ENCODE data around the gene LRRC40. TPM values are rescaled to one million over a fixed set of nuclear protein-coding genes. Genes with fewer than 3 reads are reported as not detected.
"Not testable (repeated sequence)": the region's sequence is repeated elsewhere in the genome, so short reads cannot be mapped to it uniquely, and the experiment has no call there.

Gene LRRC40
- total and polyA plus RNA-seq, 5 donors: 8.9 to 11.3 (median 11.0) TPM

GRCh38 chr1:70221238-70222121 is 16.1 kb upstream of the LRRC40 start, which contains the start of gene SRSF11:
SRSF11 (plus strand) TSS chr1:70221380; CDS start chr1:70221637, 257 bp downstream.
- intact Hi-C loops (cut with DNase I): no loop called here
- H3K27ac ChIP-seq (ENCODE audit: low read length): peak within 1 kb of the TSS; percentile 86
- H3K4me3 ChIP-seq (ENCODE audit: low read length): peak within 1 kb of the TSS; percentile 56
- no peaks in the 10 kb centered on the region for H3K27me3 ChIP-seq (ENCODE audit: control insufficient read depth, insufficient read depth)
- peaks cover 3% of the 10 kb centered on the region for H3K4me1 ChIP-seq (ENCODE audit: control insufficient read depth, insufficient read depth, low read length)
- DNase-seq: peak; percentile 97 to 99 (median 99)
- WGBS: under 1% methylated on average over 74 of the region's 74 CpGs
- H3K9me3 ChIP-seq (ENCODE audit: control insufficient read depth, low read length): no peaks in the 10 kb centered on the region
- peak; percentile 100 for ATAC-seq

GRCh38 chr1:70220517-70221237 is 15.3 kb upstream of the LRRC40 start:
- Histone ChIP-seq H3K4me1 (ENCODE audit: control insufficient read depth, insufficient read depth, low read length) (peaks cover 3% of the 10 kb centered on the region), H3K27ac (ENCODE audit: low read length) (no peak overlapping the region), H3K9me3 (ENCODE audit: control insufficient read depth, low read length) (no peaks in the 10 kb centered on the region), H3K27me3 (ENCODE audit: control insufficient read depth, insufficient read depth) (no peaks in the 10 kb centered on the region), H3K4me3 (ENCODE audit: low read length) (peak overlapping the region; percentile 56)
- 48% methylated on average over 17 of the region's 17 CpGs for WGBS
- intact Hi-C loops (cut with DNase I): no loop called here
- ATAC-seq (no peak), DNase-seq (no peak)

- Histone ChIP-seq H3K27ac (ENCODE audit: low read length) (no peak overlapping the region), H3K9me3 (ENCODE audit: control insufficient read depth, low read length) (no peaks in the 10 kb centered on the region), H3K27me3 (ENCODE audit: control insufficient read depth, insufficient read depth) (no peaks in the 10 kb centered on the region), H3K4me3 (ENCODE audit: low read length) (no peak overlapping the region), H3K4me1 (ENCODE audit: control insufficient read depth, insufficient read depth, low read length) (peaks cover 1% of the 10 kb centered on the region)
- intact Hi-C loops (cut with DNase I): no loop called here
- 69% methylated on average over 2 of the region's 2 CpGs for WGBS
- no peak for DNase-seq
- no peak for ATAC-seq
These were observed 14.6 kb upstream of the LRRC40 start for GRCh38 chr1:70220015-70220414.

- Histone ChIP-seq H3K9me3 (ENCODE audit: control insufficient read depth, low read length) (no peaks in the 10 kb centered on the region), H3K4me3 (ENCODE audit: low read length) (no peak overlapping the region), H3K27ac (ENCODE audit: low read length) (no peak overlapping the region), H3K4me1 (ENCODE audit: control insufficient read depth, insufficient read depth, low read length) (peaks cover 5% of the 10 kb centered on the region), H3K27me3 (ENCODE audit: control insufficient read depth, insufficient read depth) (no peaks in the 10 kb centered on the region)
- intact Hi-C loops (cut with DNase I): no loop called here
- ATAC-seq (no peak), DNase-seq (no peak)
These were observed 6.2 kb upstream of the LRRC40 start for GRCh38 chr1:70211541-70211940.

- DNase-seq: no peak
- no peak overlapping the region for H3K27ac ChIP-seq (ENCODE audit: low read length)
- 58% methylated on average over 1 of the region's 1 CpG for WGBS
- intact Hi-C loops (cut with DNase I): no loop called here
- no peaks in the 10 kb centered on the region for H3K27me3 ChIP-seq (ENCODE audit: control insufficient read depth, insufficient read depth)
- peaks cover 5% of the 10 kb centered on the region for H3K4me1 ChIP-seq (ENCODE audit: control insufficient read depth, insufficient read depth, low read length)
- no peak overlapping the region for H3K4me3 ChIP-seq (ENCODE audit: low read length)
- ATAC-seq: no peak
- no peaks in the 10 kb centered on the region for H3K9me3 ChIP-seq (ENCODE audit: control insufficient read depth, low read length)
These were observed 5.4 kb upstream of the LRRC40 start for GRCh38 chr1:70210820-70211219.

GRCh38 chr1:70208292-70208691 is 2.9 kb upstream of the LRRC40 start:
- ATAC-seq (no peak), DNase-seq (peak in 1 of 3 donors; percentile 35)
- Histone ChIP-seq H3K27ac (ENCODE audit: low read length) (no peak overlapping the region), H3K4me1 (ENCODE audit: control insufficient read depth, insufficient read depth, low read length) (peaks cover 5% of the 10 kb centered on the region), H3K27me3 (ENCODE audit: control insufficient read depth, insufficient read depth) (no peaks in the 10 kb centered on the region), H3K4me3 (ENCODE audit: low read length) (no peak overlapping the region), H3K9me3 (ENCODE audit: control insufficient read depth, low read length) (no peaks in the 10 kb centered on the region)
- WGBS: 97% methylated on average over 7 of the region's 7 CpGs
- intact Hi-C loops (cut with DNase I): no loop called here

GRCh38 chr1:70207492-70207891 is 2.1 kb upstream of the LRRC40 start:
- H3K4me1 ChIP-seq (ENCODE audit: control insufficient read depth, insufficient read depth, low read length): peaks cover 5% of the 10 kb centered on the region
- H3K27ac ChIP-seq (ENCODE audit: low read length): no peak overlapping the region
- H3K27me3 ChIP-seq (ENCODE audit: control insufficient read depth, insufficient read depth): no peaks in the 10 kb centered on the region
- H3K9me3 ChIP-seq (ENCODE audit: control insufficient read depth, low read length): no peaks in the 10 kb centered on the region
- DNase-seq: no peak
- WGBS: 79% methylated on average over 4 of the region's 4 CpGs
- intact Hi-C loops (cut with DNase I): no loop called here
- no peak overlapping the region for H3K4me3 ChIP-seq (ENCODE audit: low read length)
- ATAC-seq: no peak

- intact Hi-C loops (cut with DNase I); H3K4me1 ChIP-seq (ENCODE audit: control insufficient read depth, insufficient read depth, low read length); DNase-seq; H3K27ac ChIP-seq (ENCODE audit: low read length); H3K9me3 ChIP-seq (ENCODE audit: control insufficient read depth, low read length); H3K27me3 ChIP-seq (ENCODE audit: control insufficient read depth, insufficient read depth); ATAC-seq: not testable (repeated sequence)
- WGBS: 76% methylated on average over 17 of the region's 17 CpGs
- peak overlapping the region; percentile 91 for H3K4me3 ChIP-seq (ENCODE audit: low read length)
These were observed 1.5 kb upstream of the LRRC40 start for GRCh38 chr1:70206833-70207232.

- no peaks in the 10 kb centered on the region for H3K9me3 ChIP-seq (ENCODE audit: control insufficient read depth, low read length)
- WGBS: under 1% methylated on average over 11 of the region's 11 CpGs
- peak overlapping the region; percentile 91 for H3K4me3 ChIP-seq (ENCODE audit: low read length)
- peaks cover under 1% of the 10 kb centered on the region for H3K4me1 ChIP-seq (ENCODE audit: control insufficient read depth, insufficient read depth, low read length)
- intact Hi-C loops (cut with DNase I): no loop called here
- DNase-seq (no peak), ATAC-seq (peak in 1 of 2 donors; percentile 62)
- peak overlapping the region; percentile 88 for H3K27ac ChIP-seq (ENCODE audit: low read length)
- H3K27me3 ChIP-seq (ENCODE audit: control insufficient read depth, insufficient read depth): no peaks in the 10 kb centered on the region
These were observed 327 bp downstream of the LRRC40 start for GRCh38 chr1:70205071-70205433.

GRCh38 chr1:70204600-70204999 is 779 bp downstream of the LRRC40 start:
- ATAC-seq (no peak), DNase-seq (no peak)
- Histone ChIP-seq H3K9me3 (ENCODE audit: control insufficient read depth, low read length) (no peaks in the 10 kb centered on the region), H3K4me1 (ENCODE audit: control insufficient read depth, insufficient read depth, low read length) (no peaks in the 10 kb centered on the region), H3K27ac (ENCODE audit: low read length) (no peak overlapping the region), H3K4me3 (ENCODE audit: low read length) (peak overlapping the region; percentile 91), H3K27me3 (ENCODE audit: control insufficient read depth, insufficient read depth) (no peaks in the 10 kb centered on the region)
- intact Hi-C loops (cut with DNase I): no loop called here
- WGBS: under 1% methylated on average over 4 of the region's 4 CpGs

GRCh38 chr1:70204139-70204538 is 1.2 kb downstream of the LRRC40 start:
- H3K4me3 ChIP-seq (ENCODE audit: low read length): peak overlapping the region; percentile 91
- no peaks in the 10 kb centered on the region for H3K27me3 ChIP-seq (ENCODE audit: control insufficient read depth, insufficient read depth)
- H3K4me1 ChIP-seq (ENCODE audit: control insufficient read depth, insufficient read depth, low read length): no peaks in the 10 kb centered on the region
- DNase-seq (no peak), ATAC-seq (no peak)
- H3K27ac ChIP-seq (ENCODE audit: low read length): no peak overlapping the region
- intact Hi-C loops (cut with DNase I): no loop called here
- no peaks in the 10 kb centered on the region for H3K9me3 ChIP-seq (ENCODE audit: control insufficient read depth, low read length)
- WGBS: 100% methylated on average over 1 of the region's 1 CpG
